Nucleus accumbens (tissue), 56 donors: ENCODE results near the gene MAOB.

Source experiments
- DNase-seq, 56 donors: peaks; one replicate each; lab custom pipeline; 2025; lab: John Stamatoyannopoulos, UW

Gene MAOB

DNA sequence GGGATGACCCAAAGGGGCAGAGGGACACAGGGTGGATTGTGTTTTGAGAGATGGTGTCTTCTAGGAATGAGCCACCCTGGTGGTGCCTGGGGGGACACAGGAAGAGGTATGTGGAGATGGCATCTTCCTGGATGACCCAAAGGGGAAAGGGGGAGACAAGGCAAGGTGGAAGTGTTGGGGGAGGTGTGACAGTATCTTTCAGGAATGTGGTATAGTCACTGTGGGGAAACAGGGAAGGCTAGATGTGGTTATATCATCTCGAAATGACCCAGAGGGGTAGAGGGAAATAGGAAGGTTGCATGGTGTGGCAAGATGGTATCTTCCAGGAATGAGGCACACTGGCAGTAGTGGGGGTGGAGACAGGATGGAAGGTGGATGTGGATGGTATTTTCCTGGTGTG, 163.3 kb downstream of the MAOB start:
- no peak for DNase-seq

DNA sequence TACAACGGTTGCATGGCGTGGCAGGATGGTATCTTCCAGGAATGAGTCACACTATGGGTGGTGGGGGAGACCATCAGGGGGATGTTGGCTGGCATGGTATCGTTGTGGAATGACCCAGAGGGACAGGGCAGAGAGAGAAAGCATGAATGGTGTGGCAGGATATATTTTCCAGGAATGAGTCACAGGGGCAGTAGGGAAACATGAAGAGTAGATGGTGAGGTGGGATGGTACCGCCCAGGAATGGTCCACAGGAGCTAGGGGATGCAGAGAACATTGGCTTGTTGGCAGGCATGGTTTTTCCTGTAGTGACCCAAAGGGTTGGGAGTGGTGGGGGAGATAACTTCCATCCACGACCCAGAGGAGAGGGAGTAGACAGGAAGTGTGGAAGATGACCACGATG, 163.7 kb downstream of the MAOB start:
- no peak for DNase-seq

DNA sequence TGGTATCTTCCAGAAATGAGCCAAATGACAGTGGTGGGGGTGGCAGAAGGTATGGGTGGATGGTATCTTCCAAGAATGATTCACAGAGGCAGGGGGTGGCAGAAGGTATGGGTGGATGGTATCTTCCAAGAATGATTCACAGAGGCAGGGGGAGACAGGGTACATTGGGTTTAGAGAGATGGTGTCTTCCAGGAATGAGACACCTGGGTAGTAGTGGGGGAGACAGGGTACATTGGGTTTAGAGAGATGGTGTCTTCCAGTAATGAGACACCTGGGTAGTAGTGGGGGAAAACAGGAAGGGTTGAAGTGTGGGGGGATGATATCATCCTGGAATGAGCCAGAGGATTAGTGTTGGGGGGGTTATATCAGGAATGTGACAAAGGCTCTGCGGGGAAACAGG, 164.2 kb downstream of the MAOB start:
- DNase-seq = no peak

DNA sequence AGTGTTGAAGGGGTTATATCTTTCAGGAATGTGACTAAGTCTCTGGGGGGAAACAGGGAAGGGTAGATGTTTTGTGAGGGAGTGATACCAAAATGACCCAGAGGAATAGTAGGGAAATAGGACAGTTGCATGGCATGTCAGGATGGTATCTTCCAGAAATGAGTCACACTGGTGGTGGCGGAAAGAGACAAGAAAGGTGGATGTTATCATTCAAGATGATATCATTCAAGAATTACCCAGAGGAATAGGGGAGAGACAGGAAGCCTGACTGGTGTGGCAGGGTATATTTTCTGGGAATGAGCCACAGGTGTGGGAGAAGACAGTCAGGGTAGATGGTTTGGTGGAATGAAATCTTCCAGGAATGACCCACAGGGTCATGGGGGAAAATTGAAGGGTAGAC, 165.1 kb downstream of the MAOB start:
- DNase-seq = no peak

DNA sequence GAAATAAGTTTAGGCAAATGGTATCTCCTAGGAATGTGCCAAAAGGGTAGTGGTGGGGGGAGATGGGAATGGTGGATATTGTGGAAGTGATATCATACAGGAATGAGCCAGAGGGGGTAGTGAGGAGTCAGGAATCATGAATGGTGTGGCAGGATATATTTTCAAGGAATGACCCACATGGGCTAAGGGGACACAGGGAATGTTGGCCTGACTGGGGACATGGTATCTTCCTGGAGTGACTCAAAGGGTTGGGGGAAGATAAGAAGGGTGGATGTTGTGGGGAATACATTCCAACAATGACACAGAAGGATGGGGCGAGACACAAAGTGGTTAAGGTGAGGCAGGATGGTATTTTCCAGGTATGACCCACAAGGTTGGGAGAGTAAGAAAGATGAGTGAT, 165.6 kb downstream of the MAOB start:
- no peak for DNase-seq
